ENCODE results near the gene PRG2. TPM values are rescaled to one million over a fixed set of nuclear protein-coding genes. Genes with fewer than 3 reads are reported as not detected.
A peak's percentile ranks its signal among the peaks of the same experiment; 100 is the strongest.

PRG2 gene
- total and polyA plus RNA-seq, 4 donors: 0.15 to 0.84 (median 0.39) TPM; not detected in 1

DNA sequence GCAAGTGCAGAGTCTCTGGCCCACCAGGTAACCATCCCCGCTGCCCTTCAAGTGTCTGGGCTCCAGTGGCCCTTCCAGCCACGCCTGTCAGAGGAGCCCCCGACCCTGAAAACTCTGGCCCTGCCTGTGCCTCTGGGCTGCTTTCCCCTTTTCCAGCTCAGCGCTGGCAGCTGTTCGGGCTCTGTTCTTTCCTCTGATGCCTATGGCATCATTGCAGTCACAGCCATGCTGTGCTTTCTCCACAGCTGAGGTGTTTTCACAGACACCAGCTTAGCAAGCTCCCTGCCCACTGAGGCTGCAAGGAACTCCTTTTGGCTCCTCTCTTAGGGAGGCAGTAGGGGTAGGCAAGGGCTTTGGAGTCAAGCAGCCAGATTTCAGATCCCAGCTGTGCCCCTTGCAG lies 31.1 kb downstream of the PRG2 start:
- WGBS, 2 donors: 77 to 86% methylated on average over 5 of the region's 5 CpGs
- Histone ChIP-seq H3K27ac (ENCODE audit: low read depth in 1 of 2, low read length in 2 of 2) (no peak overlapping the region), H3K27me3 (ENCODE audit: control insufficient read depth in 1 of 2, insufficient read depth in 2 of 2, low read length in 1 of 2) (no peaks in the 10 kb centered on the region), H3K36me3 (ENCODE audit: control insufficient read depth in 1 of 2, insufficient read depth in 2 of 2, low read length in 1 of 2) (no peaks in the 10 kb centered on the region), H3K9me3 (ENCODE audit: control insufficient read depth, low read length) (no peaks in the 10 kb centered on the region), H3K4me1 (ENCODE audit: control insufficient read depth in 1 of 2, insufficient read depth in 2 of 2, low read length in 2 of 2) (no peaks in the 10 kb centered on the region), H3K4me3 (ENCODE audit: low read length in 2 of 2) (no peak overlapping the region)
- no peak for ATAC-seq (ENCODE audit: low FRiP score)
- peak in 1 of 2 donors; percentile 50 for DNase-seq
- intact Hi-C loops (cut with DNase I): no loop called here

DNA sequence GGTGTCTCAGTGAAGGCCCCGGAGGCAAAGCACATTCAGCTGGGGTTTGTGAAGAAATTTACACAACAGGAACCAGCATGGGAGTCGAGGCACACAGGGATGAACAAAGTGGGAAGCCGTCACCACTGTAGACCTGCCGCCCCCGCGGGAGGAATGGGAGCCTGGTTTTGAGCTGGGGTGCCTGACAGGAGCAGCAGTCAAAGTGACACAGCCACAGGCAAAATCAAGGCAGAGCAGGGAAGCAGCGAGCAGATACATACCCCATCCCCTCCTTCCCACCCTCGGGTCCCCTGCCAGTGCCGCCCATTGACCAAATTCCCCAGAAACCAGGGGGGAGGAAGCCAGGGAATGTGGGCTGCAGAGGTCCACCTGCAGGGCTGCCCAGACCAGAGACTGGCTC lies 31.5 kb downstream of the PRG2 start:
- 68 to 76% methylated on average over 7 to 9 of the region's 9 CpGs for WGBS, 2 donors
- H3K36me3 ChIP-seq (ENCODE audit: control insufficient read depth in 1 of 2, insufficient read depth in 2 of 2, low read length in 1 of 2): no peaks in the 10 kb centered on the region
- no peak overlapping the region for H3K27ac ChIP-seq (ENCODE audit: low read depth in 1 of 2, low read length in 2 of 2)
- ATAC-seq (ENCODE audit: low FRiP score): no peak
- DNase-seq: peak in 1 of 2 donors; percentile 56
- no peak overlapping the region for H3K4me3 ChIP-seq (ENCODE audit: low read length in 2 of 2)
- no peaks in the 10 kb centered on the region for H3K9me3 ChIP-seq (ENCODE audit: control insufficient read depth, low read length)
- H3K27me3 ChIP-seq (ENCODE audit: control insufficient read depth in 1 of 2, insufficient read depth in 2 of 2, low read length in 1 of 2): no peaks in the 10 kb centered on the region
- H3K4me1 ChIP-seq (ENCODE audit: control insufficient read depth in 1 of 2, insufficient read depth in 2 of 2, low read length in 2 of 2): no peaks in the 10 kb centered on the region
- intact Hi-C loops (cut with DNase I): no loop called here

DNA sequence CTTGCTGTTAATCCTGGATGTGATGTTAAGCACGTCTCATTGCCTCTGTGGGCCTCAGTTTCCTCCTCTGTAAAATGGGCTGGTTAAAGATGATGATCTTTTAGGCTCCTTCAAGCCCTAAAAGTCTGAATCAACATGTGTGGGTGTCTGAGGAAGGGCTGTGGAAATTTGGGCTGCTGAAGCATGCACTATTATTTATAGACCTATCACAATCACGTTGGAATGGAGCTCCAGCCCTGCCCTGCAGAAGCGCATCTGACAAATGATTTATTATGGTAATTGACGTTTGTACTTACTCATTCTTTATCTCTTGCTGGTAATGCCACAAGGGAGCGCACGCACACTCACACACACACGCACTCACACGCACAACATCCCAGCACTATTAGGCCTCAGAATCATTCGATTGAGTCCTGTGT lies 31.9 kb downstream of the PRG2 start:
- no peak overlapping the region for H3K27ac ChIP-seq (ENCODE audit: low read depth in 1 of 2, low read length in 2 of 2)
- ATAC-seq (ENCODE audit: low FRiP score): no peak
- no peaks in the 10 kb centered on the region for H3K36me3 ChIP-seq (ENCODE audit: control insufficient read depth in 1 of 2, insufficient read depth in 2 of 2, low read length in 1 of 2)
- H3K4me3 ChIP-seq (ENCODE audit: low read length in 2 of 2): no peak overlapping the region
- WGBS, 2 donors: 74 to 75% methylated on average over 9 of the region's 9 CpGs
- H3K9me3 ChIP-seq (ENCODE audit: control insufficient read depth, low read length): no peaks in the 10 kb centered on the region
- no peaks in the 10 kb centered on the region for H3K27me3 ChIP-seq (ENCODE audit: control insufficient read depth in 1 of 2, insufficient read depth in 2 of 2, low read length in 1 of 2)
- no peaks in the 10 kb centered on the region for H3K4me1 ChIP-seq (ENCODE audit: control insufficient read depth in 1 of 2, insufficient read depth in 2 of 2, low read length in 2 of 2)
- peak in 1 of 2 donors; percentile 38 for DNase-seq
- intact Hi-C loops (cut with DNase I): no loop called here

GRCh38 chr11:57357856-57358255 lies 32.6 kb downstream of the PRG2 start:
- H3K36me3 ChIP-seq (ENCODE audit: control insufficient read depth in 1 of 2, insufficient read depth in 2 of 2, low read length in 1 of 2): no peaks in the 10 kb centered on the region
- no peak overlapping the region for H3K27ac ChIP-seq (ENCODE audit: low read depth in 1 of 2, low read length in 2 of 2)
- intact Hi-C loops (cut with DNase I): no loop called here
- H3K27me3 ChIP-seq (ENCODE audit: control insufficient read depth in 1 of 2, insufficient read depth in 2 of 2, low read length in 1 of 2): no peaks in the 10 kb centered on the region
- H3K4me3 ChIP-seq (ENCODE audit: low read length in 2 of 2): no peak overlapping the region
- ATAC-seq (ENCODE audit: low FRiP score) (no peak), DNase-seq (peak in 1 of 2 donors; percentile 38)
- WGBS, 2 donors: 37 to 45% methylated on average over 6 of the region's 6 CpGs
- H3K4me1 ChIP-seq (ENCODE audit: control insufficient read depth in 1 of 2, insufficient read depth in 2 of 2, low read length in 2 of 2): no peaks in the 10 kb centered on the region
- H3K9me3 ChIP-seq (ENCODE audit: control insufficient read depth, low read length): no peaks in the 10 kb centered on the region

GRCh38 chr11:57357310-57357709 lies 33.1 kb downstream of the PRG2 start:
- intact Hi-C loops (cut with DNase I): no loop called here
- no peaks in the 10 kb centered on the region for H3K36me3 ChIP-seq (ENCODE audit: control insufficient read depth in 1 of 2, insufficient read depth in 2 of 2, low read length in 1 of 2)
- ATAC-seq (ENCODE audit: low FRiP score) (no peak), DNase-seq (no peak)
- 93 to 94% methylated on average over 3 of the region's 3 CpGs for WGBS, 2 donors
- H3K9me3 ChIP-seq (ENCODE audit: control insufficient read depth, low read length): no peaks in the 10 kb centered on the region
- H3K27me3 ChIP-seq (ENCODE audit: control insufficient read depth in 1 of 2, insufficient read depth in 2 of 2, low read length in 1 of 2): no peaks in the 10 kb centered on the region
- H3K4me3 ChIP-seq (ENCODE audit: low read length in 2 of 2): no peak overlapping the region
- H3K4me1 ChIP-seq (ENCODE audit: control insufficient read depth in 1 of 2, insufficient read depth in 2 of 2, low read length in 2 of 2): no peaks in the 10 kb centered on the region
- H3K27ac ChIP-seq (ENCODE audit: low read depth in 1 of 2, low read length in 2 of 2): no peak overlapping the region

- H3K27me3 ChIP-seq (ENCODE audit: control insufficient read depth in 1 of 2, insufficient read depth in 2 of 2, low read length in 1 of 2): no peaks in the 10 kb centered on the region
- no peaks in the 10 kb centered on the region for H3K36me3 ChIP-seq (ENCODE audit: control insufficient read depth in 1 of 2, insufficient read depth in 2 of 2, low read length in 1 of 2)
- H3K9me3 ChIP-seq (ENCODE audit: control insufficient read depth, low read length): no peaks in the 10 kb centered on the region
- intact Hi-C loops (cut with DNase I): no loop called here
- 72 to 73% methylated on average over 9 of the region's 9 CpGs for WGBS, 2 donors
- peak in 1 of 2 donors; percentile 10 for DNase-seq
- ATAC-seq (ENCODE audit: low FRiP score): no peak
- H3K4me3 ChIP-seq (ENCODE audit: low read length in 2 of 2): no peak overlapping the region
- no peaks in the 10 kb centered on the region for H3K4me1 ChIP-seq (ENCODE audit: control insufficient read depth in 1 of 2, insufficient read depth in 2 of 2, low read length in 2 of 2)
- H3K27ac ChIP-seq (ENCODE audit: low read depth in 1 of 2, low read length in 2 of 2): no peak overlapping the region
Measured at GRCh38 chr11:57356268-57356667, 34.2 kb downstream of the PRG2 start.

DNA sequence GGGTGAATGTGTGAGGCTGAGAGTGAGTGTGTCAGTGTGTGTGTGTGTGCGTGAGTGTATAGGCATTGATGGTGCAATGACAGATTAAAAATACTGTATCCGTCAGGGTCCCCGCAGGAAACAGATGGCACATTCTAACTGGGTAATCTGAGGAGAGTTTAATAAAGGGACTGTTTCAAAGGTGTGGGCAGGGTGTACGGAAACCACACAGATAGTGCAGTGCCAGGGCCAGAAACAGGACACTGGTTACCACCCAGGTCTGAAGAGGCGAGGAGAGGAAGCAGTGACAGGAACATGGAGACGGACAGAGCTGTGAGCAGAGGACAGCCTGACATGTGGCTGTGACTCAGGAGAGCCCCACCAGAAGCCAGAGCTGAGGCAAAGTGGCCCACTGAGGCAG lies 35.8 kb downstream of the PRG2 start:
- WGBS, 2 donors: 89% methylated on average over 6 of the region's 6 CpGs
- Histone ChIP-seq H3K27me3 (ENCODE audit: control insufficient read depth in 1 of 2, insufficient read depth in 2 of 2, low read length in 1 of 2) (no peaks in the 10 kb centered on the region), H3K4me1 (ENCODE audit: control insufficient read depth in 1 of 2, insufficient read depth in 2 of 2, low read length in 2 of 2) (no peaks in the 10 kb centered on the region), H3K27ac (ENCODE audit: low read depth in 1 of 2, low read length in 2 of 2) (no peak overlapping the region), H3K36me3 (ENCODE audit: control insufficient read depth in 1 of 2, insufficient read depth in 2 of 2, low read length in 1 of 2) (no peaks in the 10 kb centered on the region), H3K9me3 (ENCODE audit: control insufficient read depth, low read length) (no peaks in the 10 kb centered on the region), H3K4me3 (ENCODE audit: low read length in 2 of 2) (no peak overlapping the region)
- intact Hi-C loops (cut with DNase I): no loop called here
- DNase-seq (peak in 1 of 2 donors; percentile 55), ATAC-seq (ENCODE audit: low FRiP score) (no peak)

DNA sequence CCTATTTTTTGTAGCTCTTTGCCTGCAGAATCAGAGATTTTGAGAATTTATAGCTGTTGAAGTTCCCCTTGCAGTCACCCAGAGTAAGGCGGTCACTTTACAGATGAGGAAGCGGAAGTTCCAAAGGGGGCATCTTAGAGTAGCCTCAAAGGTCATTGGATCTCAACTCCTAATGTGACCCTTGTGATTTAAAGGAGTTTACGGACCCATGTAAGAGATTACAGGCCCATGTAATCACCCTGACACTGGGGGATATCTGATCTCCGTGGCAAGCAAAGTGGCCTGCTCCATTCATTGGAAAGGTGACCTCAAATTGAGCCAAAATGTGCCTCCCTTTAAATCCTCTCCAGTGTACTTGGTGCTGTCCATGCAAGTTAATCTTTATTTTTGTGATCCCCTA lies 36.6 kb downstream of the PRG2 start:
- DNase-seq (no peak), ATAC-seq (ENCODE audit: low FRiP score) (no peak)
- Histone ChIP-seq H3K36me3 (ENCODE audit: control insufficient read depth in 1 of 2, insufficient read depth in 2 of 2, low read length in 1 of 2) (no peaks in the 10 kb centered on the region), H3K27ac (ENCODE audit: low read depth in 1 of 2, low read length in 2 of 2) (no peak overlapping the region), H3K4me1 (ENCODE audit: control insufficient read depth in 1 of 2, insufficient read depth in 2 of 2, low read length in 2 of 2) (no peaks in the 10 kb centered on the region), H3K27me3 (ENCODE audit: control insufficient read depth in 1 of 2, insufficient read depth in 2 of 2, low read length in 1 of 2) (no peaks in the 10 kb centered on the region), H3K9me3 (ENCODE audit: control insufficient read depth, low read length) (no peaks in the 10 kb centered on the region), H3K4me3 (ENCODE audit: low read length in 2 of 2) (no peak overlapping the region)
- 78 to 79% methylated on average over 4 of the region's 4 CpGs for WGBS, 2 donors
- intact Hi-C loops (cut with DNase I): no loop called here

DNA sequence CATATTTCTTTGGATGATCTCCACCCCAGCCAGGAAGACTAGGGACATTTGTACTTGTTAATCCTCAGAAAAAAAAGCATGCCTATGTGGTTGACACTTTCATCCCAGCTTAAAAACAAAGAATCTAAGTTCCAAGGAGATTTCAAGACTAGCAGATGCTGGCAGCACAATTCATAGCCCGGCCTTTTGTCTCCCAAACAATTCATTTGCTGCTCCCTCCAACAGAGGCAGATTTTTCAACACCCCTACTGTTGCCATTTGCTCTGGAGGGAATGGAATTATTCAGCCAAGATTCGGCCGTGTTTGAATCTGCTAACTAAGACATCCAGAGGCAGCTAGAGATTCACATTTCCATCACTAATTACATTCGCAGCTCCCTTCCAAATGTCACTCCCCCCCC lies 37.0 kb downstream of the PRG2 start:
- Histone ChIP-seq H3K4me1 (ENCODE audit: control insufficient read depth in 1 of 2, insufficient read depth in 2 of 2, low read length in 2 of 2) (no peaks in the 10 kb centered on the region), H3K27me3 (ENCODE audit: control insufficient read depth in 1 of 2, insufficient read depth in 2 of 2, low read length in 1 of 2) (no peaks in the 10 kb centered on the region), H3K9me3 (ENCODE audit: control insufficient read depth, low read length) (no peaks in the 10 kb centered on the region), H3K27ac (ENCODE audit: low read depth in 1 of 2, low read length in 2 of 2) (no peak overlapping the region), H3K36me3 (ENCODE audit: control insufficient read depth in 1 of 2, insufficient read depth in 2 of 2, low read length in 1 of 2) (no peaks in the 10 kb centered on the region), H3K4me3 (ENCODE audit: low read length in 2 of 2) (no peak overlapping the region)
- ATAC-seq (ENCODE audit: low FRiP score) (no peak), DNase-seq (no peak)
- intact Hi-C loops (cut with DNase I): no loop called here
- WGBS, 2 donors: 51 to 52% methylated on average over 4 of the region's 4 CpGs

Data from aorta (tissue), 5 donors.